HepG2 (cell line): ENCODE data around the gene FBXL20. TPM values are rescaled to one million over a fixed set of nuclear protein-coding genes. Genes with fewer than 3 reads are reported as not detected.

Experiments used
- EP300 ChIP-seq, 3 experiments: sonication (generic) in 1 of 3; formaldehyde crosslinking in 1 of 3; IDR thresholded peaks; 2 replicates each; pipeline versions ENCODE4 v1.5.1 to v1.6.1; 2011 to 2020; ENCODE audit warnings: low read depth in 2 of 3, low read length in 2 of 3, borderline replicate concordance in 1 of 3, improper control_type of control experiment in 1 of 3, mild to moderate bottlenecking in 1 of 3, missing genetic modification reagents in 1 of 3, moderate library complexity in 1 of 3
- MBD4 ChIP-seq: IDR thresholded peaks from 2 replicates; pipeline ENCODE4 v1.6.1; 2012; ENCODE audit warnings: low read length, inconsistent platforms, borderline replicate concordance
- MTA1 ChIP-seq: sonication (generic); formaldehyde crosslinking; IDR thresholded peaks from 2 replicates; pipeline ENCODE4 v1.4.0; 2020; ENCODE audit warnings: missing genetic modification reagents, mild to moderate bottlenecking, borderline replicate concordance
- SMAD9 ChIP-seq: sonication (generic); formaldehyde crosslinking; IDR thresholded peaks from 2 replicates; pipeline ENCODE4 v1.5.1; 2020; ENCODE audit warnings: mild to moderate bottlenecking, missing genetic modification reagents
- SP1 ChIP-seq, 2 experiments: fragments of 450-650 bp in 1 of 2; sonication (generic) in 1 of 2; formaldehyde crosslinking in 1 of 2; IDR thresholded peaks; 2 replicates each; pipeline versions ENCODE4 v1.4.0 to v1.6.1; 2016 to 2020; ENCODE audit warnings: missing genetic modification reagents in 1 of 2
- STAT5B ChIP-seq: sonication (generic); formaldehyde crosslinking; IDR thresholded peaks from 2 replicates; pipeline ENCODE4 v1.4.0; 2020; ENCODE audit warnings: missing genetic modification reagents
- ZNF260 ChIP-seq: sonication (generic); formaldehyde crosslinking; IDR thresholded peaks from 2 replicates; pipeline ENCODE4 v1.4.0; 2020; ENCODE audit warnings: missing genetic modification reagents, low read depth, mild to moderate bottlenecking, borderline replicate concordance
- ZNF407 ChIP-seq: sonication (generic); formaldehyde crosslinking; IDR thresholded peaks from one replicate; pipeline ENCODE4 v1.5.1; 2020; ENCODE audit warnings: mild to moderate bottlenecking, missing genetic modification reagents; ENCODE audit errors: not compliant biosample characterization
- ZNF496 ChIP-seq: sonication (generic); formaldehyde crosslinking; IDR thresholded peaks from 2 replicates; pipeline ENCODE4 v1.8.1; 2023; ENCODE audit warnings: mild to moderate bottlenecking, moderate library complexity, missing genetic modification reagents; ENCODE audit not compliant: insufficient replicate concordance
- ZNF574 ChIP-seq: sonication (generic); formaldehyde crosslinking; IDR thresholded peaks from 2 replicates; pipeline ENCODE4 v1.4.0; 2020; ENCODE audit warnings: missing genetic modification reagents
- ZNF891 ChIP-seq: sonication (generic); formaldehyde crosslinking; IDR thresholded peaks from 2 replicates; pipeline ENCODE4 v1.5.0; 2020; ENCODE audit warnings: mild to moderate bottlenecking, missing genetic modification reagents
- polyA plus RNA-seq, 8 experiments: library from polyadenylated mRNA; depleted of rRNA in 3 of 8; stranded (reverse) in 7 of 8; unstranded in 1 of 8; fragments of >200 nt; fragmentation: Illumina TruSeq in 4 of 8; extraction: Trizol in 4 of 8; gene quantifications; 2 replicates each; pipeline versions ENCODE4 v1.2.1 to v1.2.3, GENCODE V29; 2011 to 2016; ENCODE audit warnings: low read depth in 4 of 8, missing spikeins in 1 of 8, mixed read lengths in 1 of 8; ENCODE audit not compliant: insufficient read depth in 1 of 8
- total RNA-seq, 5 experiments: library from RNA; depleted of rRNA; stranded (reverse); fragments of >200 nt; fragmentation: Illumina TruSeq; extraction: Trizol; gene quantifications; 2 replicates each; pipeline ENCODE4 v1.2.3, GENCODE V29; 2016; ENCODE audit warnings: low read depth in 1 of 5
- TF ChIP-seq, protein P1 (sequence below): IDR thresholded peaks from 2 replicates; pipeline ENCODE4 v1.6.1; 2016
- TF ChIP-seq, protein P2 (sequence below): sonication (generic); formaldehyde crosslinking; IDR thresholded peaks from 2 replicates; pipeline ENCODE4 v1.9.0; 2022; ENCODE audit warnings: low read depth, missing genetic modification reagents

FBXL20 gene
- total and polyA plus RNA-seq, 2 of the 13 experiments (the other 11 are each of a cell fraction or from before 2014, with no cell fraction given), result 10.2 to 10.3 TPM

DNA sequence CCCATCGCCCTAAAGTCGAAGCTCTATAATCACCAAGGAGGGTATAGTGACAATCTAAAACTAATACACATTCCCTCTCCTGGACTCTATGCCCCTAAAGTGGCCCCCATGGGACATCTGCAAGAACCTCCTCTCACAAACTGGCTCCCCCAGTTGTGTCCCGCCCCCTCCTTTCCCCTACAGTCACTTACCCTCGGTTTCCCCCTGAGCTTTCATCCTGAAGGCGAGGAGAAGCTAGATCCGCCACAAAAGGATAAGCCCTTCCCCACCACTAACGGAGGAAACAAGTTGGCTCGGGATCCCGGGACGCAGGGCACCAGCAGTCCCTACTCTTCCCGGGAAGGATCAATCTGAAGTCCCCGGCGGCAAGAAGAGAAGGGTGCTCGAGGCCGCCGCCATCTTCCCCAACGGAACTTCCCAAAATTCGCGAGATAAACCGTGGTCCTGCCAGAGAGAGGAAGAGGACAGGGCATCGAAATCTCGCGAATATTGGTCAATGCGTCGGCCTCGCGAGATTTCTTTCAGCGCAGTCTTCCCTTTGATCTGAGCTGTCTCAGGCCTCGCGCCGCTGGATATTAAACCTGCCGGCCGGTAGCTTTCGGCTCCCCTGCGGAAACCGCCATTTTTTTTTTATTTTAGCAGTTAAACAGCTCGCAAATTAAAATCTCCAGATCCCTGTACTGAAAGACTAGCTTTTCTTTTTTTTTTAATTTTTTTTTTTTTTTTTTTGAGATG is 49.6 kb upstream of the FBXL20 start, which contains the start of gene MED1 (continued):
- TF ChIP-seq ZNF407 (peak; percentile 44), ZNF891 (CRISPR knock-in tag) (no peak; the same call in 1 of the 2 replicates), EP300 (IDR thresholded peaks at IDR 0.05; ENCODE audit: low read depth in 2 of 2, low read length in 2 of 2) (0 out of 4 replicates have a peak, but pooled peaks of 1 of the 2 experiments have one; percentile 36), EP300 (CRISPR knock-in tag; IDR thresholded peaks at IDR 0.05; ENCODE audit: borderline replicate concordance) (no peak), MBD4 (no peak), ZNF496 (no peak), STAT5B (CRISPR knock-in tag) (no peak), ZNF260 (CRISPR knock-in tag) (no peak), SP1 (IDR thresholded peaks at IDR 0.05) (peak; percentile 76; the same call in 1 of the 2 replicates), SP1 (CRISPR knock-in tag; IDR thresholded peaks at IDR 0.05) (no peak), ZNF574 (CRISPR knock-in tag) (peak; percentile 81), SMAD9 (no peak), MTA1 (CRISPR knock-in tag) (no peak; the same call in 1 of the 2 replicates)
- TF ChIP-seq, protein P1, sequence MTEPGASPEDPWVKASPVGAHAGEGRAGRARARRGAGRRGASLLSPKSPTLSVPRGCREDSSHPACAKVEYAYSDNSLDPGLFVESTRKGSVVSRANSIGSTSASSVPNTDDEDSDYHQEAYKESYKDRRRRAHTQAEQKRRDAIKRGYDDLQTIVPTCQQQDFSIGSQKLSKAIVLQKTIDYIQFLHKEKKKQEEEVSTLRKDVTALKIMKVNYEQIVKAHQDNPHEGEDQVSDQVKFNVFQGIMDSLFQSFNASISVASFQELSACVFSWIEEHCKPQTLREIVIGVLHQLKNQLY (CRISPR knock-in tag), result no peak
- TF ChIP-seq, protein P2, sequence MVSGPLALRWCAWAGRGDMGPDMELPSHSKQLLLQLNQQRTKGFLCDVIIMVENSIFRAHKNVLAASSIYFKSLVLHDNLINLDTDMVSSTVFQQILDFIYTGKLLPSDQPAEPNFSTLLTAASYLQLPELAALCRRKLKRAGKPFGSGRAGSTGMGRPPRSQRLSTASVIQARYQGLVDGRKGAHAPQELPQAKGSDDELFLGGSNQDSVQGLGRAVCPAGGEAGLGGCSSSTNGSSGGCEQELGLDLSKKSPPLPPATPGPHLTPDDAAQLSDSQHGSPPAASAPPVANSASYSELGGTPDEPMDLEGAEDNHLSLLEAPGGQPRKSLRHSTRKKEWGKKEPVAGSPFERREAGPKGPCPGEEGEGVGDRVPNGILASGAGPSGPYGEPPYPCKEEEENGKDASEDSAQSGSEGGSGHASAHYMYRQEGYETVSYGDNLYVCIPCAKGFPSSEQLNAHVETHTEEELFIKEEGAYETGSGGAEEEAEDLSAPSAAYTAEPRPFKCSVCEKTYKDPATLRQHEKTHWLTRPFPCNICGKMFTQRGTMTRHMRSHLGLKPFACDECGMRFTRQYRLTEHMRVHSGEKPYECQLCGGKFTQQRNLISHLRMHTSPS (CRISPR knock-in tag), result no peak
